Mucosa of descending colon (tissue), 3 donors: ENCODE measurements around the gene PLEKHA5. TPM values are rescaled to one million over a fixed set of nuclear protein-coding genes. Genes with fewer than 3 reads are reported as not detected.

Source experiments
- ATAC-seq: fragments of 200-7000 bp; cut with Tn5 transposase; one replicate; pipeline ENCODE4 v1.9.1; 2020; ENCODE audit warnings: mild to moderate bottlenecking, moderate library complexity
- DNase-seq, 3 donors: peaks; one replicate each; pipeline ENCODE4 v3.0.0-alpha.2; 2020
- H3K36me3 ChIP-seq: fragments of 200-600 bp; one replicate; pipeline ENCODE4 v1.8.0; 2021; ENCODE audit warnings: low read depth, mild to moderate bottlenecking
- H3K4me1 ChIP-seq: fragments of 200-600 bp; one replicate; pipeline ENCODE4 v1.8.0; 2021; ENCODE audit warnings: low read depth, mild to moderate bottlenecking
- H3K4me3 ChIP-seq: fragments of 200-600 bp; one replicate; pipeline ENCODE4 v1.8.0; 2021; ENCODE audit warnings: mild to moderate bottlenecking
- H3K9me3 ChIP-seq: fragments of 200-600 bp; one replicate; pipeline ENCODE4 v1.8.0; 2021; ENCODE audit warnings: mild to moderate bottlenecking
- intact Hi-C, 2 donors: fragments of 100-400 bp; cut with DNase I in 1 of 2; cut with micrococcal nuclease in 1 of 2; formaldehyde crosslinking; loops; one replicate each; pipeline versions ENCODE4 v1.11.0 to v1.11.1; 2022; cut with DNase I, micrococcal nuclease
- total RNA-seq, 3 donors: library from RNA; stranded (reverse); fragmentation: NEBNext Ultra II Directional in 2 of 3; extraction: Animal tissue kit (Norgen Biotek cat#: 25700) in 2 of 3; gene quantifications; one replicate each; pipeline versions ENCODE4 v1.2.1 to v1.2.4, GENCODE V29; 2021 to 2023
- TF ChIP-seq, protein P1 (sequence below): fragments of 200-600 bp; IDR thresholded peaks from one replicate; pipeline ENCODE4 v1.8.0; 2022; ENCODE audit warnings: antibody characterized with exemption, mild to moderate bottlenecking
- donor health status: DM: no; HTN: no; CAD: no; lungs with moderate emphysema.
- donor health status: DM: no; HTN: no; CAD: no.
- donor health status: DM: no; HTN: yes; CAD: no.

PLEKHA5 gene
- total RNA-seq, 3 donors from 2014 or later: 29.6 to 47.9 (median 36.5) TPM

DNA sequence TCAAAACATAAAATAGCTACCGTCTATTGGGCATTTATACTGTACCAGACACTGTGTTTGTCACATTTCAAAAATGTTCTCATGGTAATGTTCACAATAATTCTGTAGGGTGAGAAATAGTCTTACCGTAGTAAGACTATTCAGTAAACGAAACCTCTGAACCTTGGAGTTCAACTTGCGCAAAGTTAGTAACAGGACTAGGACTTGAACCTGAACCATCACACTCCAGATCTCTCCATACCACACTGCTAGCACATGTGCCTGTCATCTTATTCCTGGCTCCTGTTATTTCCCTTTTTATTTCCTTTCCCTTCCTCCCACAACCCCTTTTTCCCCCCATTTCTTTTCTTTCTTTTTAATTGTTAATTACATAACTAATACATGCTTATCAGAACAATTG is 65.4 kb downstream of the PLEKHA5 start:
- DNase-seq (no peak), ATAC-seq (no peak)
- no peak overlapping the region for H3K4me3 ChIP-seq
- intact Hi-C loops: no loop called here
- TF ChIP-seq, protein P1, sequence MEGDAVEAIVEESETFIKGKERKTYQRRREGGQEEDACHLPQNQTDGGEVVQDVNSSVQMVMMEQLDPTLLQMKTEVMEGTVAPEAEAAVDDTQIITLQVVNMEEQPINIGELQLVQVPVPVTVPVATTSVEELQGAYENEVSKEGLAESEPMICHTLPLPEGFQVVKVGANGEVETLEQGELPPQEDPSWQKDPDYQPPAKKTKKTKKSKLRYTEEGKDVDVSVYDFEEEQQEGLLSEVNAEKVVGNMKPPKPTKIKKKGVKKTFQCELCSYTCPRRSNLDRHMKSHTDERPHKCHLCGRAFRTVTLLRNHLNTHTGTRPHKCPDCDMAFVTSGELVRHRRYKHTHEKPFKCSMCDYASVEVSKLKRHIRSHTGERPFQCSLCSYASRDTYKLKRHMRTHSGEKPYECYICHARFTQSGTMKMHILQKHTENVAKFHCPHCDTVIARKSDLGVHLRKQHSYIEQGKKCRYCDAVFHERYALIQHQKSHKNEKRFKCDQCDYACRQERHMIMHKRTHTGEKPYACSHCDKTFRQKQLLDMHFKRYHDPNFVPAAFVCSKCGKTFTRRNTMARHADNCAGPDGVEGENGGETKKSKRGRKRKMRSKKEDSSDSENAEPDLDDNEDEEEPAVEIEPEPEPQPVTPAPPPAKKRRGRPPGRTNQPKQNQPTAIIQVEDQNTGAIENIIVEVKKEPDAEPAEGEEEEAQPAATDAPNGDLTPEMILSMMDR: no peak
- no peaks in the 10 kb centered on the region for H3K4me1 ChIP-seq
- H3K9me3 ChIP-seq: no peaks in the 10 kb centered on the region
- H3K36me3 ChIP-seq: no peaks in the 10 kb centered on the region

DNA sequence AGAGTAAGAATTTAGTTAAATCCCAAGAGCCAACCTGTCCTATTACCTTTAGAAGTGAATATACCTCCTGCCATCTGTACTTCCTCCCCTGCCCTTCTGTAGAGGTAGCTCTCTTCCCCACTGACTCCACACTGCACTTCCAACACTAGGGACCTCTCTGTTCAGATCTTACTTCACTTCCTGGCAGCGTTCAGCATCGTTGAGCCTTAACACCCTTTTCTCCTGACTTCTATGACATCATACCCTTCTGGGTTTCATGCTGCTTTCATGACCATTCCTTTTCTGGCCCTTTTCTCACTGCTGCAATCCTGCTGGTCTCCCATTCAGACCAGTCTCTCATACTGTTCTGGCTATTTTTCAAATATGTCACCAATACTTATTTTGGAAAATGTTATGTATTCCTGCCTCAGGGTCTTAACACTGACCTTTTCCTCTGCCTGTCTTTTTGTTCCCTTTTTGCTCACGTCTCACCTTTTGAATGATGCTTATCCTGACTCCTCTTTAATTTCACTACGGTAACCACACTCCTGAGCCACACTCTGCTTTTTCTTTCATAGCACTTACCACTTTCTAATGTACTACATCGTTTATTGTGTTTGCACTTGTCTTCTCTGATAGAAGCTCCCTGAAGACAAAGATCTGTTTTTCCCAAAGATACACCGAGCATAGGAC is 67.6 kb downstream of the PLEKHA5 start:
- H3K4me3 ChIP-seq: no peak overlapping the region
- no peaks in the 10 kb centered on the region for H3K4me1 ChIP-seq
- no peaks in the 10 kb centered on the region for H3K9me3 ChIP-seq
- DNase-seq (no peak), ATAC-seq (no peak)
- no peaks in the 10 kb centered on the region for H3K36me3 ChIP-seq
- intact Hi-C loops: no loop called here
- TF ChIP-seq, protein P1: no peak

DNA sequence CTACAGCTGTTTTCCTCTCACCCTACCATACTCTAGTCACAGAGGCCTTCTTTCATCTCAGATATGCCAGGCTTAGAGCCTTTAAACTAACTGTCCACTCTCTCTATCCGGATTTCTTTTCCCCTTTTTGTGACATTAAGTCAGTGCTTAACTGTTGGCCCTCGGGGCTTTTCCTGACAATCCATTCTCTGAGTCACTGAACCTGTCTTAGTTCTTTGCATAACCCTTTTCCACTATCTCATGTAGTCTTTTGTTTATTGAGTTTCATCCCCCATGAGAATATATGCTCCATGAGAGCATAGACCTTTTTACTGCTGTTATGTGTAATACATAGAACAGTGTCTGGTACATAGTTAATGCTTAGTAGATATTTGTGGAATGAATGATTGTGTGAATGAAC is 68.7 kb downstream of the PLEKHA5 start:
- Histone ChIP-seq H3K36me3 (no peaks in the 10 kb centered on the region), H3K4me3 (no peak overlapping the region), H3K4me1 (no peaks in the 10 kb centered on the region), H3K9me3 (no peaks in the 10 kb centered on the region)
- no peak for ATAC-seq
- TF ChIP-seq, protein P1: no peak
- intact Hi-C loops: no loop called here
- no peak for DNase-seq

DNA sequence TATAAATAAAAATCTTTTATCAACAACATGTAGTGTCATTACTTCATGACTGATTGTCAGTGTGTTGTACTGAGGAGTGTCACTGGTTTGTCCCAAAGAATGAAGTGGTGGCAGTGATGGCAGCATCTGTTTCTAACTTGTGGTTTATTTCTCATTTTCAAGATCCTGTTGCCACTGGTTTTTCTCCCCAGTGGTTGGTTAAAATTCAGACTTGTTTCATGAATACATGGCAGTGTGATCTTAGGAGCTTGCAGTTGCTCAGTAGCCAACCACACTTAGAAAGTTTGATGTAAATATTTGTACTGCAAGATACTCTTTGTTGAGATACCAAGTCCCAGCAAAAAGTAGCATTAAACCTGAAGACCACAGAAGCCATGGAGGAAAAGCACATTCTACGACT is 69.8 kb downstream of the PLEKHA5 start:
- ATAC-seq: no peak
- Histone ChIP-seq H3K4me3 (no peak overlapping the region), H3K4me1 (no peaks in the 10 kb centered on the region), H3K36me3 (no peaks in the 10 kb centered on the region), H3K9me3 (no peaks in the 10 kb centered on the region)
- intact Hi-C loops: no loop called here
- DNase-seq: no peak
- TF ChIP-seq, protein P1: no peak

DNA sequence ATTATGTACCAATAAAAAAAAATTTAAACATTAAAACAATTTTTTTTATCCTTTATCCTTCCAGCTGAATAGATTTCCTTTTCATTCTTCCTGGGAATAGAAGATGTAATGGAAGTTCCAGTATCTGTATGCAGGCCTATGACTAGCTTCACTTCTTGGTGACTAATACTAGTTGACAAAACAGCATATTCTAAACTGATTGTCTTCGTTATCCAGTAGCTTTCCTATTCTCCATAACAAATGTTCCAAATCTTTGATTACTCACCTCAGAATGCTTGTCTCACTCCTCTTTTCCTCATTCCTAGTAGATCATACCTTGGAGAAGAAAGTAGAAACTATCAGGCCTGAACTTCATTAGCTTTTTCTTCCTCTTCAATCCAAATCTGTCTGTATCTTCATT is 70.7 kb downstream of the PLEKHA5 start:
- H3K4me3 ChIP-seq: no peak overlapping the region
- no peaks in the 10 kb centered on the region for H3K9me3 ChIP-seq
- TF ChIP-seq, protein P1: no peak
- DNase-seq (no peak), ATAC-seq (no peak)
- intact Hi-C loops: no loop called here
- no peaks in the 10 kb centered on the region for H3K36me3 ChIP-seq
- H3K4me1 ChIP-seq: no peaks in the 10 kb centered on the region

DNA sequence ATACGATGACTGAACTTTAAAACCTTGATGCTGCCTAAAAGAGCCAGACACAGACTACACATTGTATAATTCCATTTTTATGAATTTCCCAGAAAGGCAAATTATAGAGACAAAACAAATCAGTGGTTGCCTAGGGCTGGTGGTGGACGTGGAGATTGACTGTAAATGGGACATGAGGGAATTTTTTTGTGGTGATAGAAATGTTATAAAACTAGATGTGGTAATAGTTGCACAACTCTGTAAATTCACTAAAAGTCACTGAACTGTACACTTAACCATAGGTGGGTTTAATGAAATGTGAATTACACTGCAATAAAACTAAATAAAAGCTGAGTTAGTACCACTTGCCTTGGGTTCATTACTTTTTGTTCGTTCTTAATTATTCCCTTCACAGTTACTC is 72.1 kb downstream of the PLEKHA5 start:
- no peaks in the 10 kb centered on the region for H3K4me1 ChIP-seq

More for the DNA sequence above, 72.1 kb downstream of the PLEKHA5 start:
- no peaks in the 10 kb centered on the region for H3K9me3 ChIP-seq
- no peak overlapping the region for H3K4me3 ChIP-seq
- ATAC-seq (no peak), DNase-seq (no peak)
- intact Hi-C loops: no loop called here
- no peaks in the 10 kb centered on the region for H3K36me3 ChIP-seq
- TF ChIP-seq, protein P1: no peak
